ENCODE measurements around the gene FOXN1. TPM values are rescaled to one million over a fixed set of nuclear protein-coding genes. Genes with fewer than 3 reads are reported as not detected.

The FOXN1 gene
- polyA plus RNA-seq, 2 of the 4 experiments (the other 2 are of a cell fraction) = not detected

DNA sequence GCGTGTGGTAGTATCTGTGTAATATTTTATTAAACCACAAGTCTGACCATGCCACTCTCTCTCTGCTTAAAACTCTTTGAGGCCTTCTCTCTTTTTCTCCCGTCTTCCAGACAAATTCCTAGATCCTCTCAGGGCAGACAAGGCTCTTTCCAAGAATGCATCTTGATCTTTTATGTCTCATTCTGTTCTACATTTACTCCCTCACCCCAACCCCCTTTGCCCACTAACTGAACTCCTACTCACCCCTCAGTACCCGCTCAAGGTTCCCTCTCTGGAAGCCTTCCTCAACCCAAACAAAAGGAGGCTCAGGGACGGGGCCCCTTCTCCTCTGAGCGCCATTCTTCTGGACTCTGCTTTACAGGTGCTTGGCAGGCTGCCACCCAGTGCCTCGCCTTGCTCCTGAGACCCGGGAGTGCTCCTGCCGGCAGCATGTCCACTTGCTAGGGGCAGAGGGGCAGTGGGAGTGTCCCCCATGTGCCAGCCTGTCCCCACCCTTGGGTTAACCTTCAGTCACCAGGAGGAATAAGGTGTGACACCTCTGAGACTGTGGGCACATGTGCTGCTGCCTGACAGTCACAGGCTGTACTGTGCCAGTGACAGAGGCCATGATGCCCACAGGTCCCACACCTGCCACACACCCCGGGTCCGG, 23.5 kb upstream of the FOXN1 start (continued):
- TF ChIP-seq, protein P1, sequence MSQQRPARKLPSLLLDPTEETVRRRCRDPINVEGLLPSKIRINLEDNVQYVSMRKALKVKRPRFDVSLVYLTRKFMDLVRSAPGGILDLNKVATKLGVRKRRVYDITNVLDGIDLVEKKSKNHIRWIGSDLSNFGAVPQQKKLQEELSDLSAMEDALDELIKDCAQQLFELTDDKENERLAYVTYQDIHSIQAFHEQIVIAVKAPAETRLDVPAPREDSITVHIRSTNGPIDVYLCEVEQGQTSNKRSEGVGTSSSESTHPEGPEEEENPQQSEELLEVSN (IDR thresholded peaks at IDR 0.05; ENCODE audit: borderline replicate concordance, low read depth) = no peak
- TF ChIP-seq RFX5 (IDR thresholded peaks at IDR 0.05) (no peak), TP53 (CRISPR knock-in tag; IDR thresholded peaks at IDR 0.05) (no peak), FOXS1 (CRISPR knock-in tag; IDR thresholded peaks at IDR 0.05) (no peak), EP300 (IDR thresholded peaks at IDR 0.05) (no peak)

DNA sequence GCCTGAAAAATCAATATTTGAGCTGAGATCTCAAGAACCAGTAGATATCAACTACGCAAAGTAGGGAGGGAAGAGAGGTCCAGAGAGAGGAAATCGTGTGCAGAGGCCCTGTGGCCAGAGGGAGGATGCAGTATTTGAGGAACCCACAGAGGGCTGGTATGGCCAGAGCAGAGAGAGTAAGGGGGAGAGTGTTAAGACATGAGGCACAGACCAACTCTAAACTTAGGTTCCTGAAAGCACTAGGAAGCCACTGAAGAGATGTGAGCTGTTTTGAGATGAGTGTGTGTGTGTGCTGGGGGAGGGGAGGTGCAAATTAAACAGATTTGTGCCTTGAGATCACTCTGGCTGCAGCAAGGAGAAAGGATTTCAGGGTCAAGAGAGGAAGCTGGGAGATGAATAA, 21.9 kb upstream of the FOXN1 start:
- WGBS (ENCODE audit: missing lambda C conversion rate) = 54% methylated on average over 2 of the region's 2 CpGs
- Histone ChIP-seq H3K27ac (no peak overlapping the region), H3K4me2 (no peak overlapping the region), H3K4me1 (peaks cover 11% of the 10 kb centered on the region), H3K4me3 (no peak overlapping the region), H3K9me3 (no peaks in the 10 kb centered on the region)
- FAIRE-seq (no peak), ATAC-seq (no peak), DNase-seq (ENCODE audit: low read depth in 1 of 2, low spot score in 1 of 2) (no peak)
- no peak for TF ChIP-seq KDM5A (IDR thresholded peaks at IDR 0.05)
- no peak for TF ChIP-seq SREBF2 (IDR thresholded peaks at IDR 0.05)
- TF ChIP-seq HDAC2 (IDR thresholded peaks at IDR 0.05) = no peak
- TF ChIP-seq RARB (CRISPR knock-in tag; IDR thresholded peaks at IDR 0.05) = no peak
- ChIA-PET CTCF (interaction anchor here (1.3 to 4.8 kb wide), 5 partner anchors 10 to 68 kb away, joined by 3 to 58 read pairs (median 11); no protein-coding TSS in a partner anchor), POLR2A (no interaction called here)

DNA sequence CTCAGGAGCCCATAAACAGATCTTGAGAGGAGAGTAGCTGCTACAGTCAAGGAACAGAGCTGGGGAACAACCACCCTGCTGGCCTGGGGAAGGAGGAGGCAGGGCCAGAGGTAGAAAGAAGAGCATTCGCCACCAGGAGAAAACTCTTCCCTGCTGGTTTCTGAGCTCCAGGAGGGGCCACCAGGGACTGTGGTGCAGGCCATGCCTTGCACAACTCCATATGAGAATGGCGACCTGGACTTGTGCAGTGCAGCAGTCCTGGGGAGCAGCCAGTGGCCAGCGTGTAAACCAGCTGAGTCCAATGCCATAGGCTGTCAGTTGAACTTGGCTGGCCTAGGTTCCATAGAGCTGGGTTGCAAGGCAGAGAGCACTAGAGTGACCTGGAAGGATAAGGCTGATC, 21.1 kb upstream of the FOXN1 start:
- Histone ChIP-seq H3K4me2 (no peak overlapping the region), H3K4me1 (peaks cover 11% of the 10 kb centered on the region), H3K9me3 (no peaks in the 10 kb centered on the region), H3K4me3 (no peak overlapping the region), H3K27ac (no peak overlapping the region)
- ATAC-seq (no peak), DNase-seq (ENCODE audit: low read depth in 1 of 2, low spot score in 1 of 2) (no peak), FAIRE-seq (no peak)
- no peak for TF ChIP-seq HOXB13 (CRISPR knock-in tag; IDR thresholded peaks at IDR 0.05; ENCODE audit: low read depth)
- no peak for TF ChIP-seq KDM1A (IDR thresholded peaks at IDR 0.05; ENCODE audit: low read depth)
- no peak for TF ChIP-seq POLR2AphosphoS2 (conservative IDR thresholded peaks at IDR 0.05; ENCODE audit: low read length)
- TF ChIP-seq, protein P2, sequence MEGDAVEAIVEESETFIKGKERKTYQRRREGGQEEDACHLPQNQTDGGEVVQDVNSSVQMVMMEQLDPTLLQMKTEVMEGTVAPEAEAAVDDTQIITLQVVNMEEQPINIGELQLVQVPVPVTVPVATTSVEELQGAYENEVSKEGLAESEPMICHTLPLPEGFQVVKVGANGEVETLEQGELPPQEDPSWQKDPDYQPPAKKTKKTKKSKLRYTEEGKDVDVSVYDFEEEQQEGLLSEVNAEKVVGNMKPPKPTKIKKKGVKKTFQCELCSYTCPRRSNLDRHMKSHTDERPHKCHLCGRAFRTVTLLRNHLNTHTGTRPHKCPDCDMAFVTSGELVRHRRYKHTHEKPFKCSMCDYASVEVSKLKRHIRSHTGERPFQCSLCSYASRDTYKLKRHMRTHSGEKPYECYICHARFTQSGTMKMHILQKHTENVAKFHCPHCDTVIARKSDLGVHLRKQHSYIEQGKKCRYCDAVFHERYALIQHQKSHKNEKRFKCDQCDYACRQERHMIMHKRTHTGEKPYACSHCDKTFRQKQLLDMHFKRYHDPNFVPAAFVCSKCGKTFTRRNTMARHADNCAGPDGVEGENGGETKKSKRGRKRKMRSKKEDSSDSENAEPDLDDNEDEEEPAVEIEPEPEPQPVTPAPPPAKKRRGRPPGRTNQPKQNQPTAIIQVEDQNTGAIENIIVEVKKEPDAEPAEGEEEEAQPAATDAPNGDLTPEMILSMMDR (IDR thresholded peaks at IDR 0.05) = no peak
- TF ChIP-seq RAD21 (conservative IDR thresholded peaks at IDR 0.05 in 1 of 2, IDR thresholded peaks at IDR 0.05 in 1 of 2) = no peak
- TF ChIP-seq FOXS1 (CRISPR knock-in tag; IDR thresholded peaks at IDR 0.05) = no peak
- TF ChIP-seq, protein P3, sequence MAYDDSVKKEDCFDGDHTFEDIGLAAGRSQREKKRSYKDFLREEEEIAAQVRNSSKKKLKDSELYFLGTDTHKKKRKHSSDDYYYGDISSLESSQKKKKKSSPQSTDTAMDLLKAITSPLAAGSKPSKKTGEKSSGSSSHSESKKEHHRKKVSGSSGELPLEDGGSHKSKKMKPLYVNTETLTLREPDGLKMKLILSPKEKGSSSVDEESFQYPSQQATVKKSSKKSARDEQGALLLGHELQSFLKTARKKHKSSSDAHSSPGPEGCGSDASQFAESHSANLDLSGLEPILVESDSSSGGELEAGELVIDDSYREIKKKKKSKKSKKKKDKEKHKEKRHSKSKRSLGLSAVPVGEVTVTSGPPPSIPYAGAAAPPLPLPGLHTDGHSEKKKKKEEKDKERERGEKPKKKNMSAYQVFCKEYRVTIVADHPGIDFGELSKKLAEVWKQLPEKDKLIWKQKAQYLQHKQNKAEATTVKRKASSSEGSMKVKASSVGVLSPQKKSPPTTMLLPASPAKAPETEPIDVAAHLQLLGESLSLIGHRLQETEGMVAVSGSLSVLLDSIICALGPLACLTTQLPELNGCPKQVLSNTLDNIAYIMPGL (CRISPR knock-in tag; IDR thresholded peaks at IDR 0.05; ENCODE audit: borderline replicate concordance) = no peak
- no peak for TF ChIP-seq MAFK (IDR thresholded peaks at IDR 0.05; ENCODE audit: partially characterized antibody)
- TF ChIP-seq POLR2A (IDR thresholded peaks at IDR 0.05; ENCODE audit: low read length) = no peak
- TF ChIP-seq RARB (CRISPR knock-in tag; IDR thresholded peaks at IDR 0.05) = no peak
- TF ChIP-seq, protein P4, sequence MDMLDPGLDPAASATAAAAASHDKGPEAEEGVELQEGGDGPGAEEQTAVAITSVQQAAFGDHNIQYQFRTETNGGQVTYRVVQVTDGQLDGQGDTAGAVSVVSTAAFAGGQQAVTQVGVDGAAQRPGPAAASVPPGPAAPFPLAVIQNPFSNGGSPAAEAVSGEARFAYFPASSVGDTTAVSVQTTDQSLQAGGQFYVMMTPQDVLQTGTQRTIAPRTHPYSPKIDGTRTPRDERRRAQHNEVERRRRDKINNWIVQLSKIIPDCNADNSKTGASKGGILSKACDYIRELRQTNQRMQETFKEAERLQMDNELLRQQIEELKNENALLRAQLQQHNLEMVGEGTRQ (IDR thresholded peaks at IDR 0.05) = no peak
- 75% methylated on average over 3 of the region's 3 CpGs for WGBS (ENCODE audit: missing lambda C conversion rate)
- ChIA-PET CTCF (interaction anchor here (0.6 to 4.8 kb wide), 8 partner anchors 10 to 86 kb away, joined by 3 to 58 read pairs (median 6); partner anchors contain the start of gene PIGS), POLR2A (no interaction called here)

All from A549 (cell line).